ENCODE measurements around the gene MYBBP1A.

The MYBBP1A gene

GRCh38 chr17:4514779-4515178 is 40.4 kb downstream of the MYBBP1A start:
- no peak for DNase-seq (ENCODE audit: low spot score)

- no peak for DNase-seq (ENCODE audit: low spot score)
Observed at GRCh38 chr17:4514206-4514605, 41.0 kb downstream of the MYBBP1A start.

GRCh38 chr17:4513113-4514032 is 41.8 kb downstream of the MYBBP1A start:
- no peak for DNase-seq (ENCODE audit: low spot score)

- DNase-seq (ENCODE audit: low spot score): no peak
Observed at GRCh38 chr17:4512156-4513112, 42.8 kb downstream of the MYBBP1A start.

- no peak for DNase-seq (ENCODE audit: low spot score)
Observed at GRCh38 chr17:4511199-4511932, 43.8 kb downstream of the MYBBP1A start.

- DNase-seq (ENCODE audit: low spot score): no peak
Observed at GRCh38 chr17:4510618-4510941, 44.6 kb downstream of the MYBBP1A start.

- no peak for DNase-seq (ENCODE audit: low spot score)
Observed at GRCh38 chr17:4509923-4510617, 45.1 kb downstream of the MYBBP1A start.

GRCh38 chr17:4509401-4509800 is 45.8 kb downstream of the MYBBP1A start:
- no peak for DNase-seq (ENCODE audit: low spot score)

- no peak for DNase-seq (ENCODE audit: low spot score)
Observed at GRCh38 chr17:4508207-4508606, 47.0 kb downstream of the MYBBP1A start.

- DNase-seq (ENCODE audit: low spot score): no peak
Observed at GRCh38 chr17:4507361-4508111, 47.6 kb downstream of the MYBBP1A start.

GRCh38 chr17:4506892-4507291 is 48.3 kb downstream of the MYBBP1A start:
- DNase-seq (ENCODE audit: low spot score): no peak

- no peak for DNase-seq (ENCODE audit: low spot score)
Observed at GRCh38 chr17:4506175-4506813, 48.9 kb downstream of the MYBBP1A start.

- no peak for DNase-seq (ENCODE audit: low spot score)
Observed at GRCh38 chr17:4505187-4505586, 50.0 kb downstream of the MYBBP1A start.

- no peak for DNase-seq (ENCODE audit: low spot score)
Observed at GRCh38 chr17:4504188-4504587, 51.0 kb downstream of the MYBBP1A start.

- no peak for DNase-seq (ENCODE audit: low spot score)
Observed at GRCh38 chr17:4503283-4504025, 51.7 kb downstream of the MYBBP1A start.

GRCh38 chr17:4502466-4503154 is 52.6 kb downstream of the MYBBP1A start:
- no peak for DNase-seq (ENCODE audit: low spot score)

GRCh38 chr17:4501295-4501949 is 53.8 kb downstream of the MYBBP1A start:
- no peak for DNase-seq (ENCODE audit: low spot score)

- no peak for DNase-seq (ENCODE audit: low spot score)
Observed at GRCh38 chr17:4500191-4500571, 55.0 kb downstream of the MYBBP1A start.

All from NAMALWA (cell line).